ENCODE measurements around the gene SPTB. TPM values are rescaled to one million over a fixed set of nuclear protein-coding genes. Genes with fewer than 3 reads are reported as not detected.

Gene SPTB
- total and polyA plus RNA-seq, 2 donors: 0.76 to 6.8 TPM

DNA sequence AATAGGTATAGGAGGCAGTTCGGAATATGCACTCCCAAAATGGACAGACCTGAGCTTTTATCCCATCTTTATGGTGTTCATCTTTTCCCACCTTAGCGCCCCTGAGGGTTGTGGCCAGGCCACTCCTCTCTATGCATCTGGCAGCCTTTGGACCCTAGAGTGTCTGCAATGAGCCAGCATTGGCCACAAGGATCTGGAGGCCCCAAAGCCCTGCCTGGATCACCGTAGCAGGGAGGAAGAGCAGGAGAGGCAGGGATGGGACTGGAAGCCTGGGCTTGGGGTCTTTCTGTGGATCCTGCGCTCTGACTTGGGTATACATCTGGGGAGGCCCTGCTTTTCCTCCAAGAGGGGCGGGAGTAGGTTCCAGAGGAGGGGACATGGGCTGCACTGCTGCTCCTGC, 123.0 kb downstream of the SPTB start:
- H3K27ac ChIP-seq (ENCODE audit: low read depth): no peak overlapping the region
- no peaks in the 10 kb centered on the region for H3K36me3 ChIP-seq (ENCODE audit: insufficient read depth)
- H3K4me3 ChIP-seq (ENCODE audit: low read depth, low read length): no peak overlapping the region
- H3K4me1 ChIP-seq (ENCODE audit: insufficient read depth): no peaks in the 10 kb centered on the region
- no peak for DNase-seq (ENCODE audit: extremely low spot score)
- WGBS: 97% methylated on average over 5 of the region's 5 CpGs

DNA sequence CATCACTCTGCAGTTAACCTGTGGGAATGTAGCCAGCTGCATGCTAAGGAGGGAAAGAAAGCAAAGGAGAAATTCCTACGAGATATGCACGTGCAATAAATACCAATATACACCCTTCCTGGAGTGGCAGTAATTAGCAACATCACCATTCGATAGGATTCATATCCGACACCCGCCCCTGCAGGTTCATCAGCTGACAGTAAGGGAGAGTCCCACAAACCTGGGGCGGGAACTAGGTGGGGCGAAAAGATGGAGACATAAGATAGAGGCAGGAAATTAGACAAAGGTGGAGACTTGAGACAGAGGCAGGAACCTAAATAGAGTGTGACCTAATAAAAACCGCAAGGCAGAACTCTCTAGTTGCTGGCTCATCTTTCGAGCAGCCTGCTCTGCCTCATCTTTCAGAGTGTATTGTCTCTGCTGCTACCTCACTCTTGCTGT, 123.9 kb downstream of the SPTB start:
- H3K4me1 ChIP-seq (ENCODE audit: insufficient read depth): no peaks in the 10 kb centered on the region
- WGBS: 59% methylated on average over 9 of the region's 9 CpGs
- no peak overlapping the region for H3K4me3 ChIP-seq (ENCODE audit: low read depth, low read length)
- DNase-seq (ENCODE audit: extremely low spot score): no peak
- H3K36me3 ChIP-seq (ENCODE audit: insufficient read depth): no peaks in the 10 kb centered on the region
- H3K27ac ChIP-seq (ENCODE audit: low read depth): no peak overlapping the region

- no peaks in the 10 kb centered on the region for H3K4me1 ChIP-seq (ENCODE audit: insufficient read depth)
- WGBS: 87% methylated on average over 5 of the region's 5 CpGs
- DNase-seq (ENCODE audit: extremely low spot score): no peak
- no peaks in the 10 kb centered on the region for H3K36me3 ChIP-seq (ENCODE audit: insufficient read depth)
- no peak overlapping the region for H3K27ac ChIP-seq (ENCODE audit: low read depth)
- H3K4me3 ChIP-seq (ENCODE audit: low read depth, low read length): no peak overlapping the region
Observed at GRCh38 chr14:64754685-64755084, 125.0 kb downstream of the SPTB start.

GRCh38 chr14:64753999-64754398, 125.7 kb downstream of the SPTB start:
- Histone ChIP-seq H3K4me1 (ENCODE audit: insufficient read depth) (no peaks in the 10 kb centered on the region), H3K36me3 (ENCODE audit: insufficient read depth) (no peaks in the 10 kb centered on the region), H3K4me3 (ENCODE audit: low read depth, low read length) (no peak overlapping the region), H3K27ac (ENCODE audit: low read depth) (no peak overlapping the region)
- 90% methylated on average over 4 of the region's 4 CpGs for WGBS
- no peak for DNase-seq (ENCODE audit: extremely low spot score)

DNA sequence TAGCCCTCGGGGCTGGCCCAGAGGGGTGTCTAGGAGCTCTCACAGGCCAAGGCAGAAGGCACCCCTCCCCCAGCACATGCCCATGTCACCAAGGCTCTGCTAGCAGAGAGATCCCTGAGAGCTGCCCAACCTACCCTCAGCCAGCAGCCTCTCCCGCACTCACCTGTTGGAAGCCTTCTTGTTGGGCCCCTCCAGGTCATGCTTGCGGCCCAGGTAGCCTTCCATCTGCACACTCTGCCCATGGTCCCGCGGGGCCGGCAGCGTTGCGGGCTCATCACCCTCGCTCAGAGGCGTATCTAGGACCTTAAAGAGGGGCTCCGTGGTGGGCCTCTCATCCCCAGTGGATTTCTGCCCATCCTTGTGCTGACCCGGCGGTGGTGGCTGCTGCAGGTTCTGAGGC, 126.3 kb downstream of the SPTB start:
- Histone ChIP-seq H3K4me3 (ENCODE audit: low read depth, low read length) (no peak overlapping the region), H3K36me3 (ENCODE audit: insufficient read depth) (no peaks in the 10 kb centered on the region), H3K27ac (ENCODE audit: low read depth) (no peak overlapping the region), H3K4me1 (ENCODE audit: insufficient read depth) (no peaks in the 10 kb centered on the region)
- WGBS: 93% methylated on average over 13 of the region's 13 CpGs
- DNase-seq (ENCODE audit: extremely low spot score): no peak

DNA sequence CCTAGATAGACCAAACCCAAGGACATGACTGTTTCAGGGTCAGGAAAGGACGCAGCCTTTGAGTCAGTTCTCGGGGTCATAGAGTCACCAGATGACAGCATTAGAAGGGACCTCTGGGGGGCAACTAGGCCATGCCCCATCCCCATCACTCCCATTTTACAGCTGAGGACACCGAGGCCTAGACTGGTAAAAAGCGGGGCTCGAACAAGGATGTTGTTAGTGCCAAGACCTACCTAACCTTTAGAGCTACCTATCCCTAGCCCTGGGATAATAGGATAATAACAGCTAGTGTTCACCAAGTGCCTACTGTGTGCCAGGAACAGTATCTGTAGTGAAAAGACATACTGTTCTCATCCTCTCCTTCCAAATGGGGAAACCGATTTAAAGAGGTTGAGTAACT, 126.8 kb downstream of the SPTB start:
- H3K4me1 ChIP-seq (ENCODE audit: insufficient read depth): no peaks in the 10 kb centered on the region
- DNase-seq (ENCODE audit: extremely low spot score): no peak
- no peaks in the 10 kb centered on the region for H3K36me3 ChIP-seq (ENCODE audit: insufficient read depth)
- 94% methylated on average over 6 of the region's 6 CpGs for WGBS
- H3K27ac ChIP-seq (ENCODE audit: low read depth): no peak overlapping the region
- no peak overlapping the region for H3K4me3 ChIP-seq (ENCODE audit: low read depth, low read length)

DNA sequence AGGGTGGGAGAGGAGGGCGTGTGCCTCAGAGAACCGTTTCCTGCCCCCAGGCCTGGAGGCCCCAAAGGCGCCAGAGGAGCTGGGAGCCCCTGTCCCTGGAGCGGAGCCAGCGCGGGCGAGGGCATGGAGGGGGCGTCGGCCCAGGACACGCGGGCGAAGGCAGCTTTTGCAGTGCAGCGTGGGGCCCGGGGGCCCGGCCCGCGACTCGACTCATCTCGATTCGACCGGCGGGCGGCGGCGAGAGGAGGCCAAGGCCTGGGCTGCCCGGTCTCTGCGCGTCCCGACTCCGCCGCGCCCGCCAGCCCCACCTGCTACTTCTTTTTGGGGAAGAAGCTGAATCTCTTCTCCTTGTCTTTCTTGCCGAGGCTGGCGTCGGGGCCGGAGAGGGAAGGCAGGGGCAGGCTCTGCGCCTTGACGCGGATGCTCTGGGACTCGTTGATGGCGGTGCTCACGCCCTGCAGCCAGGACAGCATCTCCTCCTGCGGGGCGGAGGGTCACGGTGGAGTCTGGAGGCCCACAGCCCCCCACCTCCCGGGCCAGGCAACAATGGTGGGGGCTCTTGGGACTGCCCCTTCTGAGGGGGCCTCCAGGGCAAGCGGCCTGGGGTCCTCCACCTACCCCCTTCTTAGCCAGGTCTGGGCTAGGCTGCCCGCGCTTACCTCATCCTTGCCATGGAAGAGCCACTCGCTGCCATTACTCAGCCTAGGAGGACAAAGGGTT, 130.6 kb downstream of the SPTB start:
- H3K27ac ChIP-seq (ENCODE audit: low read depth): no peak overlapping the region
- no peak overlapping the region for H3K4me3 ChIP-seq (ENCODE audit: low read depth, low read length)
- 95% methylated on average over 51 of the region's 51 CpGs for WGBS
- H3K4me1 ChIP-seq (ENCODE audit: insufficient read depth): no peaks in the 10 kb centered on the region
- H3K36me3 ChIP-seq (ENCODE audit: insufficient read depth): no peaks in the 10 kb centered on the region
- DNase-seq (ENCODE audit: extremely low spot score): no peak

DNA sequence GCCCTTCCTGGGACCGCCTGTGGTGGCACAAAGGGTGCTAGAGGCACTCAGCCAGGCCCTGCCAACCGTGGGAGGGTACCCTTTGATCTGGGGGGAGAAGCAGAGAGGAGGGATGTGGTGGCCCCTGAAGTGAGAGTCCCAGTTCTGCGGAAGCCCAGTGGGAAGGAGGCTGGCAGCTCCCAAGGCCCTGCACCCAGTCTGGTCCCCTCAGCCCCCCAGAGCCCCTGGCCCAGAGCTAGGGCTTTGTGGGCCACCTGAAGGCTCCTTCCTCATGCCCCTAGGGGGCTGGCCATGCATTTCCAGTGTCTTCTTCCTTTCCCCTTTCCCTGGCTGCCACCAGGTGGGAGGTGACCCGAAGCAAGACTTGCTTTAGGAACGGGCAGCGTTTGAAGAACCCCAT, 131.2 kb downstream of the SPTB start:
- 90% methylated on average over 6 of the region's 6 CpGs for WGBS
- H3K4me3 ChIP-seq (ENCODE audit: low read depth, low read length): no peak overlapping the region
- no peaks in the 10 kb centered on the region for H3K36me3 ChIP-seq (ENCODE audit: insufficient read depth)
- no peak for DNase-seq (ENCODE audit: extremely low spot score)
- no peak overlapping the region for H3K27ac ChIP-seq (ENCODE audit: low read depth)
- no peaks in the 10 kb centered on the region for H3K4me1 ChIP-seq (ENCODE audit: insufficient read depth)

- Histone ChIP-seq H3K27ac (ENCODE audit: low read depth) (no peak overlapping the region), H3K4me3 (ENCODE audit: low read depth, low read length) (no peak overlapping the region), H3K4me1 (ENCODE audit: insufficient read depth) (no peaks in the 10 kb centered on the region), H3K36me3 (ENCODE audit: insufficient read depth) (peaks cover under 1% of the 10 kb centered on the region)
- no peak for DNase-seq (ENCODE audit: extremely low spot score)
- WGBS: 89% methylated on average over 5 of the region's 5 CpGs
Observed at GRCh38 chr14:64747327-64747726, 132.4 kb downstream of the SPTB start.

- H3K36me3 ChIP-seq (ENCODE audit: insufficient read depth): peaks cover 3% of the 10 kb centered on the region
- H3K27ac ChIP-seq (ENCODE audit: low read depth): no peak overlapping the region
- 54% methylated on average over 12 of the region's 12 CpGs for WGBS
- no peak for DNase-seq (ENCODE audit: extremely low spot score)
- H3K4me3 ChIP-seq (ENCODE audit: low read depth, low read length): no peak overlapping the region
- no peaks in the 10 kb centered on the region for H3K4me1 ChIP-seq (ENCODE audit: insufficient read depth)
Observed at GRCh38 chr14:64746298-64747250, 133.1 kb downstream of the SPTB start.

DNA sequence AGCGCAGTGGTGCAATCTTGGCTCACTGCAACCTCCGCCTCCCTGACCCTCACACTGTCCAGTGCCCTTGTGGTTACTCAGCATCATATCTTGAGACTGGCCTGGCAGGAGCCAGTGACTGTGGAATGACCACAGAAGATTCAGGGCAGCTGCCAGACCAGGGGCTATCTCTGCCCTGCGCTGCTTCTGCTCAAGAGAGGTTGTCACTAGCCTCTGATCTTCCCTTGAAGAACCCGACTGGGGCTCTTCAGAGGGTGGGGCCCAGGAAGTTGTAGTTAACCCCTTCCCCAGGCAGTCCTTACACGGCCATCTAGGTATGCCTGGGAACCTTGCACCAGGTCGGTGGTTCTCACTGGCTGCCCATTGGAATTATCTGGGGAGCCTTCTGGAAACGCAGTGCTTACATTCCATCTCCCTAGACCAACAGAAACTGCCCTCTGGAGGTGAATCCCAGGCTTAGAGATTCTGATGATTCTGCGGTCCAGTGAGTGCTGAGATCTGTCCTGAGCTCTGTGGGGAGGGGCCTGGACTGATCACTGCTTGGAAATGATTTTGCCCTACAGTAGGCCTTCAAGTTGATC, 134.1 kb downstream of the SPTB start:
- H3K4me1 ChIP-seq (ENCODE audit: insufficient read depth): no peaks in the 10 kb centered on the region
- 50% methylated on average over 8 of the region's 8 CpGs for WGBS
- H3K27ac ChIP-seq (ENCODE audit: low read depth): no peak overlapping the region
- H3K36me3 ChIP-seq (ENCODE audit: insufficient read depth): peaks cover 3% of the 10 kb centered on the region
- no peak overlapping the region for H3K4me3 ChIP-seq (ENCODE audit: low read depth, low read length)
- DNase-seq (ENCODE audit: extremely low spot score): no peak

- no peak overlapping the region for H3K27ac ChIP-seq (ENCODE audit: low read depth)
- DNase-seq (ENCODE audit: extremely low spot score): no peak
- WGBS: 95% methylated on average over 27 of the region's 27 CpGs
- no peaks in the 10 kb centered on the region for H3K4me1 ChIP-seq (ENCODE audit: insufficient read depth)
- H3K36me3 ChIP-seq (ENCODE audit: insufficient read depth): peaks cover 3% of the 10 kb centered on the region
- H3K4me3 ChIP-seq (ENCODE audit: low read depth, low read length): no peak overlapping the region
Observed at GRCh38 chr14:64743061-64743460, 136.6 kb downstream of the SPTB start.

GRCh38 chr14:64741961-64742360, 137.7 kb downstream of the SPTB start:
- Histone ChIP-seq H3K4me3 (ENCODE audit: low read depth, low read length) (no peak overlapping the region), H3K36me3 (ENCODE audit: insufficient read depth) (peaks cover 3% of the 10 kb centered on the region), H3K27ac (ENCODE audit: low read depth) (no peak overlapping the region), H3K4me1 (ENCODE audit: insufficient read depth) (no peaks in the 10 kb centered on the region)
- no peak for DNase-seq (ENCODE audit: extremely low spot score)
- 95% methylated on average over 15 of the region's 15 CpGs for WGBS

DNA sequence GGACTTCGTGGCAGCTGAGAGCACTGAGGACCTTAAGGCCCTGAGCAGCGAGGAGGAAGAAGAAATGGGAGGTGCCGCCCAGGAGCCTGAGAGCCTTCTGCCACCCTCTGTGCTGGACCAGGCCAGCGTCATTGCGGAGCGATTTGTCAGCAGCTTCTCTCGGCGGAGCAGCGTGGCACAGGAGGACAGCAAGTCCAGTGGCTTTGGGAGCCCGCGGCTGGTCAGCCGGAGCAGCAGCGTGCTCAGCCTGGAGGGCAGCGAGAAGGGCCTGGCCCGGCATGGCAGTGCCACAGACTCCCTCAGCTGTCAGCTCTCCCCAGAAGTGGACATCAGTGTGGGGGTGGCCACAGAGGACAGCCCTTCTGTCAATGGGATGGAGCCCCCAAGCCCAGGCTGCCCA, 138.5 kb downstream of the SPTB start:
- Histone ChIP-seq H3K27ac (ENCODE audit: low read depth) (no peak overlapping the region), H3K4me3 (ENCODE audit: low read depth, low read length) (no peak overlapping the region), H3K4me1 (ENCODE audit: insufficient read depth) (no peaks in the 10 kb centered on the region), H3K36me3 (ENCODE audit: insufficient read depth) (peaks cover 3% of the 10 kb centered on the region)
- DNase-seq (ENCODE audit: extremely low spot score): no peak
- 95% methylated on average over 15 of the region's 15 CpGs for WGBS

Data from urinary bladder (tissue), 4 donors.